HepG2 (cell line): ENCODE measurements around the gene CFAP61. TPM values are rescaled to one million over a fixed set of nuclear protein-coding genes. Genes with fewer than 3 reads are reported as not detected.
A peak's percentile ranks its signal among the peaks of the same experiment; 100 is the strongest.

Experiments
- ATAC-seq: fragments of 200-7000 bp; cut with Tn5 transposase; 3 replicates; pipeline ENCODE4 v1.9.1; 2020; ENCODE audit warnings: mild to moderate bottlenecking, moderate library complexity
- BruUV-seq: library from RNA; stranded (reverse); fragments of 400-500 nt; replicated peaks from 2 replicates; lab custom pipeline; 2021; lab: Mats Ljungman, UMichigan
- CTCF ChIA-PET: fragments of 300-600 bp; formaldehyde crosslinking; extraction: SDS; loops from one replicate; lab custom pipeline; 2021; ENCODE audit warnings: low total read pairs, inconsistent platforms, low intra/inter-chr PET ratio; lab: Yijun Ruan, JAX
- POLR2A ChIA-PET: fragments of 350-600 bp; sonication (Branson Sonifier 250); formaldehyde crosslinking; loops from one replicate; lab custom pipeline; 2020; ENCODE audit warnings: antibody characterized with exemption, inconsistent platforms; lab: Yijun Ruan, JAX
- DNase-seq: peaks from one replicate; pipeline ENCODE4 v3.0.0-alpha.2; 2015; ENCODE audit warnings: low spot score
- FAIRE-seq: peaks from 3 replicates; lab custom pipeline; 2011; peaks lifted over from hg19 to GRCh38; lab: Jason Lieb, UNC
- H2AFZ ChIP-seq: one replicate; pipeline ENCODE4 v1.6.1; 2011; ENCODE audit warnings: low read length, inconsistent platforms
- H3K27ac ChIP-seq: fragments of 300-600 bp; 3 replicates; pipeline ENCODE4 v1.8.0; 2011; ENCODE audit warnings: mixed run types, mild to moderate bottlenecking, mixed read lengths, low read length, inconsistent platforms; ENCODE audit not compliant: insufficient read depth; ENCODE audit errors: extremely low read length
- H3K27me3 ChIP-seq, 2 experiments: fragments of 200-600 bp in 1 of 2; 2 replicates in 1 of 2; 3 replicates in 1 of 2; pipeline versions ENCODE4 v1.6.0 to v1.8.0; 2011; ENCODE audit warnings: low read length in 2 of 2, mild to moderate bottlenecking in 2 of 2, moderate library complexity in 2 of 2, inconsistent platforms in 1 of 2; ENCODE audit not compliant: insufficient read depth in 2 of 2, control insufficient read depth in 1 of 2
- H3K36me3 ChIP-seq, 2 experiments: fragments of 200-600 bp in 1 of 2; replicated peaks in 1 of 2; 2 replicates in 1 of 2; 3 replicates in 1 of 2; pipeline versions ENCODE4 v1.5.1 to v1.8.0; 2011; ENCODE audit warnings: low read length in 2 of 2, inconsistent platforms in 1 of 2; ENCODE audit not compliant: insufficient read depth in 2 of 2, control insufficient read depth in 1 of 2
- H3K4me1 ChIP-seq: 2 replicates; pipeline ENCODE4 v1.5.1; 2012; ENCODE audit warnings: low read length, inconsistent platforms; ENCODE audit not compliant: insufficient read depth
- H3K4me2 ChIP-seq: 2 replicates; pipeline ENCODE4 v1.6.0; 2011; ENCODE audit warnings: low read depth, low read length, inconsistent platforms
- H3K4me3 ChIP-seq, 3 experiments: fragments of 200-600 bp in 1 of 3; sonication (generic), shearing (Covaris generic) in 1 of 3; replicated peaks in 1 of 3; 2 replicates each; pipeline ENCODE4 v1.5.1; 2011 to 2016; ENCODE audit warnings: low read length in 3 of 3, inconsistent platforms in 2 of 3, low read depth in 2 of 3, mild to moderate bottlenecking in 2 of 3, control low read depth in 1 of 3, mixed read lengths in 1 of 3; ENCODE audit not compliant: insufficient read depth in 1 of 3
- H3K79me2 ChIP-seq: one replicate; pipeline ENCODE4 v1.6.1; 2011; ENCODE audit warnings: low read length, inconsistent platforms; ENCODE audit not compliant: insufficient read depth
- H3K9ac ChIP-seq: 2 replicates; pipeline ENCODE4 v1.6.0; 2011; ENCODE audit warnings: mild to moderate bottlenecking, low read depth, low read length, inconsistent platforms; ENCODE audit not compliant: insufficient read depth
- H3K9me3 ChIP-seq: 2 replicates; pipeline ENCODE4 v1.5.1; 2012; ENCODE audit warnings: mild to moderate bottlenecking, low read length
- H4K20me1 ChIP-seq: 2 replicates; pipeline ENCODE4 v1.6.0; 2011; ENCODE audit warnings: inconsistent platforms, mild to moderate bottlenecking, low read length, moderate library complexity; ENCODE audit not compliant: insufficient read depth
- ARNTL ChIP-seq: sonication (generic); formaldehyde crosslinking; IDR thresholded peaks from 2 replicates; pipeline ENCODE4 v1.4.0; 2020; ENCODE audit warnings: mild to moderate bottlenecking, missing genetic modification reagents
- DR1 ChIP-seq: sonication (generic); formaldehyde crosslinking; IDR thresholded peaks from 2 replicates; pipeline ENCODE4 v1.8.0; 2021; ENCODE audit warnings: mild to moderate bottlenecking, missing genetic modification reagents, inconsistent platforms
- EHMT2 ChIP-seq: fragments of 200-600 bp; sonication (generic); IDR thresholded peaks from 2 replicates; pipeline ENCODE4 v1.7.0; 2017; ENCODE audit warnings: antibody characterized with exemption, low read depth, low read length, borderline replicate concordance
- GABPB1 ChIP-seq: IDR thresholded peaks from 2 replicates; pipeline ENCODE4 v1.6.1; 2016; ENCODE audit warnings: mild to moderate bottlenecking, missing genetic modification reagents, moderate library complexity, missing compliant biosample characterization
- HCFC1 ChIP-seq: fragments of 150-350 bp; IDR thresholded peaks from 2 replicates; pipeline ENCODE4 v1.6.1; 2014; ENCODE audit warnings: low read depth, low read length
- KAT8 ChIP-seq: IDR thresholded peaks from 2 replicates; pipeline ENCODE4 v1.6.1; 2016; ENCODE audit warnings: missing genetic modification reagents, missing compliant biosample characterization
- KMT2A ChIP-seq: sonication (generic); formaldehyde crosslinking; IDR thresholded peaks from 2 replicates; pipeline ENCODE4 v1.4.0; 2020; ENCODE audit warnings: missing genetic modification reagents
- NR2F1 ChIP-seq, 2 experiments: fragments of 450-650 bp in 1 of 2; formaldehyde crosslinking in 1 of 2; IDR thresholded peaks; 2 replicates each; pipeline versions ENCODE4 v1.5.0 to v1.6.1; 2016 to 2020; ENCODE audit warnings: mild to moderate bottlenecking in 1 of 2, missing compliant biosample characterization in 1 of 2, missing genetic modification reagents in 1 of 2, moderate library complexity in 1 of 2
- RBFOX2 ChIP-seq: fragments of 200-400 bp; formaldehyde crosslinking; IDR thresholded peaks from 2 replicates; pipeline ENCODE4 v1.6.1; 2017; ENCODE audit warnings: low read depth, mild to moderate bottlenecking, low read length
- SATB2 ChIP-seq: sonication (generic); formaldehyde crosslinking; IDR thresholded peaks from 2 replicates; pipeline ENCODE4 v1.5.0; 2020; ENCODE audit warnings: missing genetic modification reagents
- SIX4 ChIP-seq: sonication (generic); formaldehyde crosslinking; IDR thresholded peaks from 2 replicates; pipeline ENCODE4 v1.4.0; 2020; ENCODE audit warnings: missing genetic modification reagents
- SRF ChIP-seq: IDR thresholded peaks from 2 replicates; pipeline ENCODE4 v1.6.1; 2011; ENCODE audit warnings: mild to moderate bottlenecking, low read depth, low read length, moderate library complexity
- TAF1 ChIP-seq: sonication (generic); formaldehyde crosslinking; IDR thresholded peaks from 2 replicates; pipeline ENCODE4 v1.4.0; 2020; ENCODE audit warnings: missing genetic modification reagents
- ZBTB21 ChIP-seq: sonication (generic); formaldehyde crosslinking; IDR thresholded peaks from 2 replicates; pipeline ENCODE4 v1.4.0; 2020; ENCODE audit warnings: missing genetic modification reagents
- ZBTB38 ChIP-seq: sonication (generic); formaldehyde crosslinking; IDR thresholded peaks from 2 replicates; pipeline ENCODE4 v1.5.1; 2020; ENCODE audit warnings: mild to moderate bottlenecking, missing genetic modification reagents
- ZFP36L1 ChIP-seq: sonication (generic); formaldehyde crosslinking; IDR thresholded peaks from 2 replicates; pipeline ENCODE4 v1.8.0; 2022; ENCODE audit warnings: mild to moderate bottlenecking, missing genetic modification reagents, moderate library complexity
- ZNF24 ChIP-seq: fragments of 450-650 bp; IDR thresholded peaks from 2 replicates; pipeline ENCODE4 v1.6.1; 2017; ENCODE audit warnings: antibody characterized with exemption, mild to moderate bottlenecking
- ZNF34 ChIP-seq: sonication (generic); formaldehyde crosslinking; IDR thresholded peaks from 2 replicates; pipeline ENCODE4 v1.4.0; 2020; ENCODE audit warnings: mild to moderate bottlenecking, missing genetic modification reagents, borderline replicate concordance
- ZNF891 ChIP-seq: sonication (generic); formaldehyde crosslinking; IDR thresholded peaks from 2 replicates; pipeline ENCODE4 v1.5.0; 2020; ENCODE audit warnings: mild to moderate bottlenecking, missing genetic modification reagents
- ZSCAN22 ChIP-seq: sonication (generic); formaldehyde crosslinking; IDR thresholded peaks from 2 replicates; pipeline ENCODE4 v1.4.0; 2020; ENCODE audit warnings: mild to moderate bottlenecking, missing genetic modification reagents
- WGBS: methylation state at CpG from one replicate; pipeline ENCODE4 v1.1.6; 2017; ENCODE audit warnings: low lambda C conversion rate; 5-methylcytosine and 5-hydroxymethylcytosine counted together
- in situ Hi-C: cut with HindIII; loops from 2 replicates; pipeline ENCODE4 v1.10.0; 2017; ENCODE audit warnings: low pct_unique_long_range_greater_than_20kb; ENCODE audit not compliant: extremely low pct_ligation_motif_present
- intact Hi-C: fragments of 100-400 bp; cut with micrococcal nuclease; formaldehyde crosslinking; loops from one replicate; pipeline ENCODE4 v1.10.0; 2022; ENCODE audit not compliant: unreplicated experiment
- polyA plus RNA-seq, 8 experiments: library from polyadenylated mRNA; depleted of rRNA in 3 of 8; stranded (reverse) in 7 of 8; unstranded in 1 of 8; fragments of >200 nt; fragmentation: Illumina TruSeq in 4 of 8; extraction: Trizol in 4 of 8; gene quantifications; 2 replicates each; pipeline versions ENCODE4 v1.2.1 to v1.2.3, GENCODE V29; 2011 to 2016; ENCODE audit warnings: low read depth in 4 of 8, missing spikeins in 1 of 8, mixed read lengths in 1 of 8; ENCODE audit not compliant: insufficient read depth in 1 of 8
- total RNA-seq, 5 experiments: library from RNA; depleted of rRNA; stranded (reverse); fragments of >200 nt; fragmentation: Illumina TruSeq; extraction: Trizol; gene quantifications; 2 replicates each; pipeline ENCODE4 v1.2.3, GENCODE V29; 2016; ENCODE audit warnings: low read depth in 1 of 5
- TF ChIP-seq, protein P1 (sequence below): fragments of 450-650 bp; IDR thresholded peaks from 2 replicates; pipeline ENCODE4 v1.6.1; 2017
- TF ChIP-seq, protein P2 (sequence below): sonication (generic); formaldehyde crosslinking; IDR thresholded peaks from 2 replicates; pipeline ENCODE4 v1.4.0; 2020; ENCODE audit warnings: missing genetic modification reagents, borderline replicate concordance

CFAP61 gene
- total and polyA plus RNA-seq, 2 of the 13 experiments (the other 11 are each of a cell fraction or from before 2014, with no cell fraction given), result 0.27 TPM; not detected in 1

DNA sequence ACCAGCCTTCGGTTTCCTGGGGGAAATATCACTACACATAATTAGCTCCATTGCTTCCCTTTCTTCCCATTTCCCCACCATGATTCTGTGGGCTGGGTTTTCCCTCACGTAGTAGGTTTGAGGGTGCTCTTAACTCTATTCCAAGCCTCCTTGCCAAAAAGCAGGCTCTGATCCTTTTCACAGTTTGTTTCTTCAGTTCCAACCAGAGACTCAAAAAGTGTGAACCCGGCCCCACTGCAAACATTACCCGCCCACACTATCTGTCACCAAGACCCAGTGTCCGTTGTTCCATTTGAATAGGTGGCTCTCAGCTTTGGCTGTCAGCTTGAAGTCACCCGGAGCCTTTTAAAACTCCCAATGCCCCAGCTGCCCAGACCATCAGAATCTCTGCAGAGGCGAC, 47.0 kb upstream of the CFAP61 start:
- CTCF ChIA-PET, result no interaction called here
- peak; percentile 51 for DNase-seq
- Histone ChIP-seq H3K9me3 (no peaks in the 10 kb centered on the region), H3K4me1 (peaks cover 77% of the 10 kb centered on the region), H3K27me3 (no peaks in the 10 kb centered on the region), H3K9ac (peak overlapping the region; percentile 21; the same call in 1 of the 2 replicates), H3K4me3 (0 out of 6 replicates have a peak overlapping the region, but pooled peaks of 1 of the 3 experiments have one; percentile 4), H3K4me2 (peak overlapping the region; percentile 52), H2AFZ (peak overlapping the region; percentile 24), H3K27ac (peak overlapping the region; percentile 42), H3K36me3 (no peaks in the 10 kb centered on the region), H3K79me2 (no peaks in the 10 kb centered on the region), H4K20me1 (no peaks in the 10 kb centered on the region)
- 30% methylated on average over 7 of the region's 7 CpGs for WGBS
- POLR2A ChIA-PET, result interaction anchor here (0.8 to 1.0 kb wide), 5 partner anchors 10 to 125 kb away, joined by 3 to 6 read pairs (median 5); partner anchors contain the start of genes CRNKL1 and NAA20
- intact Hi-C loops, result no loop called here
- no peak for FAIRE-seq
- in situ Hi-C loops, result no loop called here
- ATAC-seq, result peak; percentile 47
- no TSS peak for BruUV-seq
- 0 out of 2 replicates have a peak, but pooled peaks have one; percentile 15 for TF ChIP-seq KAT8
- no peak for TF ChIP-seq ARNTL (CRISPR knock-in tag)
- TF ChIP-seq SRF, result no peak
- no peak for TF ChIP-seq RBFOX2
- TF ChIP-seq ZFP36L1 (CRISPR knock-in tag), result no peak
- peak; percentile 36; the same call in 1 of the 2 replicates for TF ChIP-seq EHMT2
- TF ChIP-seq NR2F1 (CRISPR knock-in tag; IDR thresholded peaks at IDR 0.05), result no peak
- TF ChIP-seq HCFC1, result no peak
- no peak for TF ChIP-seq ZSCAN22
- TF ChIP-seq DR1, result no peak
- TF ChIP-seq ZNF891 (CRISPR knock-in tag), result no peak
- no peak for TF ChIP-seq SATB2
- TF ChIP-seq SIX4 (CRISPR knock-in tag), result no peak
- TF ChIP-seq GABPB1 (CRISPR knock-in tag), result no peak
- TF ChIP-seq, protein P1, sequence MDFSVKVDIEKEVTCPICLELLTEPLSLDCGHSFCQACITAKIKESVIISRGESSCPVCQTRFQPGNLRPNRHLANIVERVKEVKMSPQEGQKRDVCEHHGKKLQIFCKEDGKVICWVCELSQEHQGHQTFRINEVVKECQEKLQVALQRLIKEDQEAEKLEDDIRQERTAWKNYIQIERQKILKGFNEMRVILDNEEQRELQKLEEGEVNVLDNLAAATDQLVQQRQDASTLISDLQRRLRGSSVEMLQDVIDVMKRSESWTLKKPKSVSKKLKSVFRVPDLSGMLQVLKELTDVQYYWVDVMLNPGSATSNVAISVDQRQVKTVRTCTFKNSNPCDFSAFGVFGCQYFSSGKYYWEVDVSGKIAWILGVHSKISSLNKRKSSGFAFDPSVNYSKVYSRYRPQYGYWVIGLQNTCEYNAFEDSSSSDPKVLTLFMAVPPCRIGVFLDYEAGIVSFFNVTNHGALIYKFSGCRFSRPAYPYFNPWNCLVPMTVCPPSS, result no peak
- TF ChIP-seq, protein P2, sequence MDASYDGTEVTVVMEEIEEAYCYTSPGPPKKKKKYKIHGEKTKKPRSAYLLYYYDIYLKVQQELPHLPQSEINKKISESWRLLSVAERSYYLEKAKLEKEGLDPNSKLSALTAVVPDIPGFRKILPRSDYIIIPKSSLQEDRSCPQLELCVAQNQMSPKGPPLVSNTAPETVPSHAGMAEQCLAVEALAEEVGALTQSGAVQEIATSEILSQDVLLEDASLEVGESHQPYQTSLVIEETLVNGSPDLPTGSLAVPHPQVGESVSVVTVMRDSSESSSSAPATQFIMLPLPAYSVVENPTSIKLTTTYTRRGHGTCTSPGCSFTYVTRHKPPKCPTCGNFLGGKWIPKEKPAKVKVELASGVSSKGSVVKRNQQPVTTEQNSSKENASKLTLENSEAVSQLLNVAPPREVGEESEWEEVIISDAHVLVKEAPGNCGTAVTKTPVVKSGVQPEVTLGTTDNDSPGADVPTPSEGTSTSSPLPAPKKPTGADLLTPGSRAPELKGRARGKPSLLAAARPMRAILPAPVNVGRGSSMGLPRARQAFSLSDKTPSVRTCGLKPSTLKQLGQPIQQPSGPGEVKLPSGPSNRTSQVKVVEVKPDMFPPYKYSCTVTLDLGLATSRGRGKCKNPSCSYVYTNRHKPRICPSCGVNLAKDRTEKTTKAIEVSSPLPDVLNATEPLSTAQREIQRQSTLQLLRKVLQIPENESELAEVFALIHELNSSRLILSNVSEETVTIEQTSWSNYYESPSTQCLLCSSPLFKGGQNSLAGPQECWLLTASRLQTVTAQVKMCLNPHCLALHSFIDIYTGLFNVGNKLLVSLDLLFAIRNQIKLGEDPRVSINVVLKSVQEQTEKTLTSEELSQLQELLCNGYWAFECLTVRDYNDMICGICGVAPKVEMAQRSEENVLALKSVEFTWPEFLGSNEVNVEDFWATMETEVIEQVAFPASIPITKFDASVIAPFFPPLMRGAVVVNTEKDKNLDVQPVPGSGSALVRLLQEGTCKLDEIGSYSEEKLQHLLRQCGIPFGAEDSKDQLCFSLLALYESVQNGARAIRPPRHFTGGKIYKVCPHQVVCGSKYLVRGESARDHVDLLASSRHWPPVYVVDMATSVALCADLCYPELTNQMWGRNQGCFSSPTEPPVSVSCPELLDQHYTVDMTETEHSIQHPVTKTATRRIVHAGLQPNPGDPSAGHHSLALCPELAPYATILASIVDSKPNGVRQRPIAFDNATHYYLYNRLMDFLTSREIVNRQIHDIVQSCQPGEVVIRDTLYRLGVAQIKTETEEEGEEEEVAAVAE (CRISPR knock-in tag), result no peak
- TF ChIP-seq ZNF24, result no peak
- TF ChIP-seq ZBTB21 (CRISPR knock-in tag), result no peak
- 0 out of 2 replicates have a peak, but pooled peaks have one; percentile 64 for TF ChIP-seq ZBTB38 (CRISPR knock-in tag)
- no peak for TF ChIP-seq ZNF34 (CRISPR knock-in tag)
- TF ChIP-seq TAF1 (CRISPR knock-in tag), result no peak
- TF ChIP-seq KMT2A, result no peak
